Measurements from ENCODE around the gene SYNDIG1.

SYNDIG1 gene

GRCh38 chr20:24568842-24569241 is 99.4 kb downstream of the SYNDIG1 start:
- no peak for DNase-seq (ENCODE audit: low read depth)
- TF ChIP-seq CTCF (conservative IDR thresholded peaks at IDR 0.05; ENCODE audit: low read depth, low read length), result no peak
- H3K4me3 ChIP-seq (ENCODE audit: low read depth, low read length), result no peak overlapping the region

DNA sequence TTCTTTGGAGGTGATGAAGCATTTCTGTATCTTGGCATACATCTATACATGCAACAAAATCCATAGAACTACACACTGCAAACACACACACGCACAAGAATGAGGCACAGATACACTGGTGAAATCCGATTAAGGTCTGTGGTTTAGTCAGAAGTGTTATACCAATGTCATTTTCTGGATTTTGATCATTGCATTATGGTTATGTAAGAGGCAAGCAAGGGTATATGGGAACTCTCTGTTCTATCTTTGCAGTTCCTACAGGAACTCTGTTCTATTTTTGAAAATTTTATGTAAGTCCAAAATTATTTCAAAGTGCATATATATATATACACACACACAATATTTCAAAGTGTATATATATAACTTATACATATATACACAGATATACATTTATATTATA is 101.7 kb downstream of the SYNDIG1 start:
- no peak for DNase-seq (ENCODE audit: low read depth)
- no peak for TF ChIP-seq CTCF (conservative IDR thresholded peaks at IDR 0.05; ENCODE audit: low read depth, low read length)
- no peak overlapping the region for H3K4me3 ChIP-seq (ENCODE audit: low read depth, low read length)

DNA sequence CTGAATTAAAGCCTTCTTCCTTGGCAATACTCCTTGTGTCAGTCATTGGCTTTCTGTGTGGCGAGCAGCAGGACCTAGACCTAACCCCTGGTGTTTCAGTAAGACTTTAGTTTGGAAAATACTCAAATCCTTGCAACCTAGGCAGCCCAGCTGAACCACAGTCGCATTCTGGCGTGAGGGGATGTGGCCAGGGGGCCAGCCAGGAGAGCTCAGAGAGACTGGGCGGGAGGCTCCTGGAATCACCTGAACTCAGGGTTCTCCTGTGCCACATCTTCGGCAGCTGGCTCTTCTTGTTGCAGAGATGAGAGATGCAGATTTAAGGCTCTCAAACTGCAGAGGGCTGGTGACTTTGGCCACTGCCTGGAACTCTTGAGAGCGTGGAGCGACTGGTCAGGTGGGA is 102.7 kb downstream of the SYNDIG1 start:
- TF ChIP-seq CTCF (conservative IDR thresholded peaks at IDR 0.05; ENCODE audit: low read depth, low read length), result no peak
- no peak overlapping the region for H3K4me3 ChIP-seq (ENCODE audit: low read depth, low read length)
- DNase-seq (ENCODE audit: low read depth), result no peak

DNA sequence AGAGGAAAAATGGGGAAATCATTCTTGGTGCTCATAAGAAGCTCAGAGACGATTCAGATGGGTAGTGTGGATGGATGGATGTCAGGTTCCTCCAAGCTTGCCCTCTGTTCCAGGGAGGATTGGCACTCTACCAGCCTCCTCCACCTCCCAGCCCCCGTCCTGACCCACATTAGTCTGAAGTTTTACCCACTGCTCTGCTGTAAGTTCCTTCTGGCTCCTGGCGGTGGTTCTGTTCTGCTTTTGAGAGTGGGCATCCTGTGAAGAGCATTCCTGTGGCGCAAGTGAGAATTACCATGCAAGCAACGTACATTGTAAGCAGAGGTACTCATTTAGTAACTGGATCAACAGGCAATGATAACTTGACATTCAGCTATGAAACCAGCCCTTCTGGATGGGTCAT is 103.4 kb downstream of the SYNDIG1 start:
- no peak for DNase-seq (ENCODE audit: low read depth)
- no peak for TF ChIP-seq CTCF (conservative IDR thresholded peaks at IDR 0.05; ENCODE audit: low read depth, low read length)
- H3K4me3 ChIP-seq (ENCODE audit: low read depth, low read length), result no peak overlapping the region

GRCh38 chr20:24573557-24573956 is 104.1 kb downstream of the SYNDIG1 start:
- TF ChIP-seq CTCF (conservative IDR thresholded peaks at IDR 0.05; ENCODE audit: low read depth, low read length), result no peak
- no peak for DNase-seq (ENCODE audit: low read depth)
- H3K4me3 ChIP-seq (ENCODE audit: low read depth, low read length), result no peak overlapping the region

GRCh38 chr20:24574307-24574706 is 104.9 kb downstream of the SYNDIG1 start:
- DNase-seq (ENCODE audit: low read depth), result no peak
- H3K4me3 ChIP-seq (ENCODE audit: low read depth, low read length), result no peak overlapping the region
- no peak for TF ChIP-seq CTCF (conservative IDR thresholded peaks at IDR 0.05; ENCODE audit: low read depth, low read length)

GRCh38 chr20:24574797-24575196 is 105.4 kb downstream of the SYNDIG1 start:
- no peak overlapping the region for H3K4me3 ChIP-seq (ENCODE audit: low read depth, low read length)
- TF ChIP-seq CTCF (conservative IDR thresholded peaks at IDR 0.05; ENCODE audit: low read depth, low read length), result no peak
- no peak for DNase-seq (ENCODE audit: low read depth)

Data from choroid plexus epithelial cell (primary cell).